Measurements from ENCODE around the gene TEX261. TPM values are rescaled to one million over a fixed set of nuclear protein-coding genes. Genes with fewer than 3 reads are reported as not detected.

The TEX261 gene
- total RNA-seq, 1 donor from 2014 or later, result 56.3 TPM

DNA sequence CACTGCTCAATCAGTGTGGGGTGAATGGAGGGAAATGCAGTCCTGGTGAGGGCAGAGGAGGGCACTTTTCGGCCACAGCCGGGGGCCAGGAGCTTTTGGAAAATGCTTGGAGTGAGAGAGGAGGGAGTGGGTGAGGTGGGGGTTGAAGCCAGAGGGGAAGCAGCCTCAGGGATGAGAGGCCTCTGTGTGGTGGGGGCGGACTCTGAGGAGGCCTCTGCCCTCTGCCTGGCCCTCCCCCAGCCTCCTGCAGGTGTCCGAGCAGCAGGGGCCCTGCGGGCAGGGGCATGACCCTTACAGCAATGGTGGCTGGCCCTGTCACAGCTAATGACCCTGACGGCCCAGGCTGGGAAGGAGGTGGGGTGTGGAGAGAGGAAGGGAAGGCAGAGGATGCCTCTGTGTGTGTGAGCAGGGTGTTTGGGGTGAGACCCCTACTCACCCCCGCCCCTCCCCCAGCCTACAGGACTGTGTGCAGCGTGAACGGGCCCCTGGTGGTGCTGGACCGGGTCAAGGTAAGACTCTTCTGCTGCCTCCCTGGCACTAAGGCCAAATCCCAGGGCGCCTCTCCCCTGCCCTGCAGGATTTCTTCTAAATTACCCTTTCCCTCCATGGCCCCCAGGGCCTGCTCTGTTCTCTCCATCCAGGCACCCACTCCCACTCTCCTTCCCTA is 51.3 kb downstream of the TEX261 start:
- intact Hi-C loops (cut with DNase I), result loop anchor here (10.0 kb wide), 1 partner anchor 149 kb away; the partner anchor contains the start of gene FIGLA
- ATAC-seq (ENCODE audit: poor library complexity), result no peak
- DNase-seq, result no peak

DNA sequence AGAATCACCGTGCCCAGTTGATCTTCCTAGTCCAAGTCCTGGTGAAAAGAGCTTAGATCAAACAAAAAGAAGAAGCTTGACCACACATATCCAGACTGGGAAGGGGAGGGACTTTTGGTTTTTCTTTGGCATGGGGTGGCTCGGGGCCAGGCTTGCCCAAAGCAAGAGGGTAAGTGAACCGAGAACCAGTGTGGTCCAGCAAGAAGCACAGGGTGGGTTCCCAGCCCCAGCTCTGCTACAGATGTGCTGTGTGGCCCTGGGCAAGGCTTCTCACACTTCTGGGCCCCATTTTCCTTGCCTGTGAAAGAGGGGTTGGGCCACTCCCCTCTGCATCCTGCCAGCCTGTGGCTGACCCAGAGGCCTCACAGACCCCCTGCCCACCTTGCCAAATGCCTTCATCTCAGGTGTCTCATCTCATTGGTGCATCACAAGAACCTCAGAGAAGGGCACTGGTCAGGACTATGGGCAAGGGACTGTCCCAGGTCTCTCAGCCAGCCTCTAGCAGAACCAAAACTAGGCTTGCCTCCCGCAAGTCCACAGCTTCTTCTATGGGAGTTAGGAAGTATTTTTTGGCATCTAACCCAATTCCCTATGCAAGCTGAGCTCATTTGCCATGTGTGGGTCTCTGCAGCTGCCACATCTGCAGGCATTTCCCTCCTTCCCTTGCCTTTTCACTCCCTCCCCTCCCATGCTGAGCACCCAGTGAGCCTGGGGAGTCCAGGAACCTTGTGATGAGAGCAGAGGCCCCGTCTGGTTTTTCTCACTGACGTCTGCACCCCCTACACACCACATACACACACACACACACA is 52.1 kb downstream of the TEX261 start:
- intact Hi-C loops (cut with DNase I), result loop anchor here (10.0 kb wide), 1 partner anchor 148 kb away; the partner anchor contains the start of gene FIGLA
- DNase-seq, result no peak
- no peak for ATAC-seq (ENCODE audit: poor library complexity)

DNA sequence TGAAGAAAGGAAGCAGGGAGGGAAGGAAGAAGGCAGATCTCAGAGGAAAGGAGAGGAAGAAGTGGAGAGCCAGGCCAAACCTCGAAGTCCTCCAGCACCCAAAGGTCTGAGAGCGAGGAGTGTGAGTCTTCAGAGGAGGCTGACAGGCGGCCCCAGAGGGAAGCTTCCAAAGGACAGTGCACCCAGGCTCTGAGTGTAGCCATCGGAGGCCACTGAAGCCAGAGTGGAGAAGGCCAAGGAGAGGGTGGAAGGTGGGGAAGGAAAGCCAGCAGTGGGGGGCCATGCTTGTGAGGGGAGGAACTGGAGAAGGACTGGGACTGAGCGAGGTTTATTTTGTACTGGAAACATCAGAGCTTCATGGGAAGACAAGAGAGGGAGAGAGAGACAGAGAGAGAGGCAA is 53.0 kb downstream of the TEX261 start:
- no peak for DNase-seq

DNA sequence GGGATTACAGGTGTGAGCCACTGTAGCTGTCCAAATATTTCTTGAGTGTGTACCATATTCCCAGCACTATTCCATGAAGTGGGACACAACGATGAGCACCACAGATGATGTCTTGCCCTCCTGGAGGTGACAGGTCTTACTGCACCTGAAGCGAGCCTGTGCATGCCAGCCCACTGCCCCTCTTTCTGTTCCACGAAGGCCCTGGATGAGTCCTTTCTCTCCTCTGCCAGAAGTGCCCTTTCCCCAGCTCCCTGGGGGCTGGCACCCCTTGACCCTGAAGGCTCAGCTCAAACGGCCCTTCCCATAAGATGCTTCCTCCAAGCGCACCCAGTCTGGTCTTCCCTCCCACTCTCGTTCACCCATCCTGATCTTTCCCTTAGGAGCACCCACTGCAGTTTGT is 53.5 kb downstream of the TEX261 start:
- no peak for ATAC-seq (ENCODE audit: poor library complexity)
- intact Hi-C loops (cut with DNase I), result loop anchor here (10.0 kb wide), 1 partner anchor 146 kb away; the partner anchor contains the start of gene FIGLA

More for the DNA sequence above, 53.0 kb downstream of the TEX261 start:
- no peak for ATAC-seq (ENCODE audit: poor library complexity)
- intact Hi-C loops (cut with DNase I), result loop anchor here (10.0 kb wide), 1 partner anchor 147 kb away; the partner anchor contains the start of gene FIGLA

DNA sequence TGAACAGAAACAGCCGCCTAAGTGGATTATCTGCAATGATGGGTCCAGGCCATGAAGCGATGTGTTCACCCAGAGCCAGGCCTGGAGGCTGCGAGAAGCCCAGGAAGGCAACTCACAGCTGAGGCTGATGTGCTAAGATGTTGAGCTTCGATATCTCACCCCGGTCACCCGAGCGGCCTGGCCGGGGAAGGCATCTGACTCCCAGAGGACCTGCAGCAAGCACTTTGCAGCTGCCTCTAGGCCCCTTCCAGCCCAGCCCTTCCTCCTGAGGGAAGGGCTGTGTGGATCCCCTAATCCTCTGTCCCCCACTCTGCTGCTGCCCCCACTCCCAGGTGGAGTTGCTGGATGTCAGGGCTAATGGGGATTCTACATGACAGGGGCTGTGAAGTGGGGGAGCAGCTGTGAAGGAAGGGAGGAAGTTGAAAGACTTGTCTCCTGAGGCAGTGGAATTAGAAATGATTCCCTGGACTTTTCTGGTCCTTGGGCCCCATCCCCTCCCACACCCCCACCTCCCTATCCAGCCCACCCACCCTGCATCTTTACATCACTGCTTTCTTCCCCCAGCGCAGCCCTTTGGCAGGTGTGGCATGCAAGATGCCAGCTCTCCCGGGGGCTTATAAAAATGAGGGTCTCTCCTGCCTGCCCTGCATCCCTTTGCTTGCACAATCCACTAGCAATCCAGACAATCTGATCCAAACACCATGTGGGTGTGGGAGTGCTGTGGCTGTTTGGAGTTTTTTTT is 54.7 kb downstream of the TEX261 start:
- DNase-seq, result no peak
- intact Hi-C loops (cut with DNase I), result loop anchor here (10.0 kb wide), 1 partner anchor 145 kb away; the partner anchor contains the start of gene FIGLA
- ATAC-seq (ENCODE audit: poor library complexity), result no peak

More for the DNA sequence above, 53.5 kb downstream of the TEX261 start:
- no peak for DNase-seq

DNA sequence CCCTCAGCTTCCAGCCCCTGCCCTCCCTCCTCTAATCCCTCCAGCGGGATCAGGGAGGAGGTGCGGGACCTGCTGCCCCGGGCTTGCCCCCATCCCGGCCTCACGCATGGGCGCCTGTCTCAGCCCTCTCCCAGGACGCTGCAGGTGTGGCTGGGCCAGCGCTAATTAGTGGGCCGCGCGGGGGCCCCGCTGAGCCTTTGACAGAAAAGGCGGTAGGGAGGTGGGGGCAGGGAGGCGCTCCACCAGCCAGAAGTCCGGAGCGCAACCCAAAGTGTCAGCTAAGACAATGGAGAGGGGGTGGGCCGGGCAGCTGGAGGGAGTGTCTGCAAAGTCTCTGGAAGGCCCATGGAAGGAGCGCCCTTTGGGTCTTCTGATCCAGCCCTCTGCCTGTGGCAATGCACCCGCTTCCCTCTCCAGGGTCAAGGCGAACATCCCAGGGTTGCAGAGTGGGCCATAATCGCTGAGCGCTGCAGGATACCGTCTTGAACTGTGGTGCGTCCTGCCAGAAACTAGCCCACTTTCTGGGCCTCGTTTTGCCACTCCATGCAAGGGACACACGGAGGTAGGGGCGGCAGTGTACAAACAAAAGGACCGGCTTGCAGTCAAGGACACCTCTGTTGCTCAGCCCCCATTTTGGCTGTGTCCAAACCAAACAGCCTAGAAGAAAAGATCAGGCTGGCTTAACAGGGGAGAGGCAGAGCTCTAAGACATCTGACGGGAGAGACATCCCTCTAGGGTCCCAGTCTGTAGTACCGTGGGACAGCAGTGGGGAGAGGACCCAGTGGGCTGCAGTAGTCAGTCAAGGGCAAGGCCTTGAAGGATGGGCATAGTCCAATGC is 55.5 kb downstream of the TEX261 start:
- intact Hi-C loops (cut with DNase I), result no loop called here
- DNase-seq (no peak), ATAC-seq (ENCODE audit: poor library complexity) (no peak)

DNA sequence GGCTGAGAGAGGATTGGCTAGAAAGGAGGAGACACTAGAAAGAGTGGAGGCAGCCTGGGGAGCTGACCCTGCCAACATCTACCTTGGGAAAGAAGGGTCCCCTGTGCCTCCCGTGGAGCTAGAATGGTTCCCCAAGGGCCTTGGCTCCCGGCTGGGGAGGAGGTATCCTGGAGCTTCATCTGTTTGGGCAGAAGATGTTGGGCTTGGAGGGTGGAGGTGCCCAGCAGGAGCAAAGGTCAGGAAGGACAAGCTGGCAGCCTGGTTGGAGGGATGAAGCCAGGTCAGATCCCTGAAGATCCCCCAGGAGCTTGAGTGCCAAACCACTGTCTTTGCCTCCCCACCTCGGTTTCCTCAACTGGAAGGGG is 56.1 kb downstream of the TEX261 start:
- DNase-seq (no peak), ATAC-seq (ENCODE audit: poor library complexity) (no peak)
- intact Hi-C loops (cut with DNase I), result no loop called here

DNA sequence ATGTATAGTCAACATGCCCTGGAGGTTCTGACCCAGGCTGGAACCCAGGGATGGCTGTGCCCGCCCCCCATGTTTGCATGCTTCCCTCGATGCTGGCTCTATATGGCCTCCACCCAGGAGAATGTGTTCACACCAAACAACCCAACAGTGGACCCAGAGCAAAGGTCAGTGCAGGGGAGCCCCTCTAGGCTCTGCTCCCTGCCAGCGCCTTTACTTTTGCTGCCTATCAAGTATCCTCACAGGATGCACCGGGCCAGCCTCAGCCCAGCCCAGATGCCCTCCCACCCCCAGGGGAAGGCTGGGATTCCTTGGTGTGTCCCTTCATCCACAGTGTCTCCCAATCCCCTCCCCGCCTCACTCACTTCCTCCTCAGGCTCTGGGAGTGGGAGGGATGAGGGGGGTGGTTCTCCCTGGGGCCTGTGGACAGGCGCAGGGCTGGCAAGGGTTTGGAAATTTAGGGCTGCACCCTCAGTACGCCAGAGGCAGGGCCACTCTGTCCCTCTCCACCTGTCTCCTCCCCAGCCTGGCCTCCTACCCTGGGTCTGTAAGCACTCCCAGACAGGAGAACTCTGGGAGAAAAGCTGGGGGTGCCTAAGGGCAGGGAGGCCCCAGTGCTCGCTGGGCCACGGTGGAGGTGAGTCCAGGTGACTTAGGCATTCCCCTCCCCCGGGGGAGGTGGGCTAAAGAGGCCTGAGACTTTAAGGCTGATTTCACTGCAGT is 56.6 kb downstream of the TEX261 start:
- intact Hi-C loops (cut with DNase I), result no loop called here
- no peak for ATAC-seq (ENCODE audit: poor library complexity)
- DNase-seq, result no peak

DNA sequence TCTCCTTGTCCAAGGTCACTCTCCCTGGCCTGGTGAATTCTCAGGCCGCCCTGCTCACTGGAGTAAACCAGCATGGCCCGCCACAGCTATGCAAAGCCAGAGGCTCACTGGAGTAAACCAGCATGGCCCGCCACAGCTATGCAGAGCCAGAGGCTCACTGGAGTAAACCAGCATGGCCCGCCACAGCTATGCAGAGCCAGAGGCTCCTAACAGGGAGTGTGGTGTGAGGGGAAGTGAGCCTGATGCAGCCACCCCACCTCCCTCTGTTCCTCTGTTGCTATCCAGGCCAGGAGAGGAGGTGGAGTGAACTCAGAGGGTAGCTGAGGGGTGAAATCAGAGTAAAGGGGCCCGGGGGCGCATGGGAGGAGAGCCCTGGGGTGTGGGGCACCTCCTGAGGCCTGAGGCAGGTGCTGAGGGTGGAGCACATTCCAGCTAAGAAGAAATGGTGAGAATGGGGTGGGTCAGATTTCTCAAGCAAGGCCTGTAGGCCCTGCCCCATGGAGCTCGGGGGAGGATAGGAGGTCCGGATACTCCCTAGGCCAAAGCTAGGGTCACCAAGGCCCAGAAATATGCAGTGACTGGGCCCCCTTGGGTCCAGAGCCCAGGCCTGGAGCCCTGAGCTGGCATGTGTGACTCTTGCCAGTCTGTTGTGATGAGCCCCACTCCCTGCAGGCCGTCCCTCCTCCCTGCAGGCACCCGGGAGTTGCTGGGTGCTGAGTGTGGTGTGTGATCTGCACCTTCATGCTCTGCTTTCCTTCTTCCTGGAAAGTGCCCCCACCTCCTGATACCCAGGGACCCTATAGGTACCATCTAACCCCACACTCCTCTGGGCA is 57.5 kb downstream of the TEX261 start:
- ATAC-seq (ENCODE audit: poor library complexity) (no peak), DNase-seq (no peak)
- intact Hi-C loops (cut with DNase I), result no loop called here

DNA sequence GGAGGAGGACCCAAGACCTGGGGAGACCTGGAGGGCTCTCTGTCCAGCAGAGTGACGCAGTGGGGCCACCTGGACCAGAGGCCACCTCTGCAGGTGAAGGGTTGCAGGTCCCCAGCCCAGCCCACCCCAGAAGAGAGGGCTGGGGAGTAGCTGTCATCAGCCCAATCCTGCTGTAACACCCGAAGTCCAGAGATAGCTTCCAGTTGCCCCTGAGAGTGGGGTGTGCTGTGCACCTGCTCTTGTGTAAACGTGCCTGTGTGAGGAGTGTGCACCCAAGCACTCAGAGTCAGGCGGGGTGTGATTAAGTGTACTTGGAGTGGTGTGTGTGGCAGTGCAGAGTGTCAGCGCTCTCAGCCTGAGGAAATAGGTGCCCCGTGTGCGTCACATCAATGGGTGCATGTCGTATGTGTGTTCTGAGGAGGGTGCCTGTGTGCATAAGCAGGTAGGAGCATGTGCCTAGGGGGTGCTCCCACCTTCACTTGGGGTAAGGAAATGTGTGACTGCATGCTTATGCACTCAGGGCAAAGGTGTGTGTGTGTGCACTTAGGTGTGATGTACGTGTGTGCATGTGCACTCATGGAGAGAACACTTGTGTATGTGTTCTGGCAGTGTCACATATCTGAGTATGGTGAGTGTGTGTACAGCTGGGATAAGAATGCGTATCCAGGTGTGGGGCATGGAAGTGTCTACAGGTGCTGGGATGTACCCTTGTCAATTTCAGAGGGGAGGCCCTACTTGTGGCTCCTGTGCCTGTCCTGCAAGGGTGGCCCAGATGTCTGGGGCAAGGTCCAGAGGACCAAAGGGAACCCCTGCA is 58.3 kb downstream of the TEX261 start:
- ATAC-seq (ENCODE audit: poor library complexity), result no peak
- intact Hi-C loops (cut with DNase I), result no loop called here
- no peak for DNase-seq

Other genes starting within 250 kb of the TEX261 start
- 2.0 TPM for gene ADD2, start 226.7 kb downstream of the TEX261 start, total RNA-seq
- not detected for gene FIGLA, start 204.2 kb downstream of the TEX261 start, total RNA-seq
- gene CLEC4F, start 174.3 kb downstream of the TEX261 start, total RNA-seq, result 0.08 TPM
- gene CD207, start 159.1 kb downstream of the TEX261 start, total RNA-seq, result not detected
- 0.19 TPM for gene VAX2, start 94.3 kb downstream of the TEX261 start, total RNA-seq
- gene ATP6V1B1, start 59.0 kb downstream of the TEX261 start, total RNA-seq, result 0.43 TPM
- gene ANKRD53, start 16.2 kb downstream of the TEX261 start, total RNA-seq, result 0.30 TPM
- gene NAGK, start 73.8 kb upstream of the TEX261 start, total RNA-seq, result 45.1 TPM
- gene MCEE, start 135.4 kb upstream of the TEX261 start, total RNA-seq, result 38.3 TPM
- 21.0 TPM for gene MPHOSPH10, start 135.8 kb upstream of the TEX261 start, total RNA-seq
- 69.7 TPM for gene PAIP2B, start 232.2 kb upstream of the TEX261 start, total RNA-seq